NCI-H2171 treated with DMSO at 0.1 percent for 48 hours (cell line): ENCODE measurements around the gene APBA3.
A peak's percentile ranks its signal among the peaks of the same experiment; 100 is the strongest.

ENCODE experiments used
- DNase-seq: peaks from one replicate; lab custom pipeline; 2025; lab: John Stamatoyannopoulos, UW

The APBA3 gene

DNA sequence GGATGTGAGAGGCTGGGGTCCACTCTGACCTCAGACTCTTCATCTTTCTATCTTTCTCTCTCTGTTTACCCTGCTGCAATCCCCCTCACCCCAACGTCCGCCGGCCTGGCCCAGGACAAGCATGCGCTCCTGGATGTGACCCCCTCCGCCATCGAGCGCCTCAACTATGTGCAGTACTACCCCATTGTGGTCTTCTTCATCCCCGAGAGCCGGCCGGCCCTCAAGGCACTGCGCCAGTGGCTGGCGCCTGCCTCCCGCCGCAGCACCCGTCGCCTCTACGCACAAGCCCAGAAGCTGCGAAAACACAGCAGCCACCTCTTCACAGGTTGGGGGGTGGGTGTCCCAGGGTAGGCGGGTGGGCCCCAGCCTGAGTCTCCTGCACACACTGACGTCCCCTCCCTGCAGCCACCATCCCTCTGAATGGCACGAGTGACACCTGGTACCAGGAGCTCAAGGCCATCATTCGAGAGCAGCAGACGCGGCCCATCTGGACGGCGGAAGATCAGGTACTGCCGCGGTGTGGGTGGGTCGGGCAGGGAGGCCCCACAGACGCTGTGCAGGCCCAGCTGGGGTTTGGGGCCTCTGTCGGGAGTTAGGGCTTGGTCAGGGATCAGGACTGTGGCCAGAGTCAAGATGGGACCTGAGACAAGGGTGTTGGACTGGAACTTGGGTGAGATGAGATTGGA, 15.0 kb downstream of the APBA3 start:
- DNase-seq, result no peak

DNA sequence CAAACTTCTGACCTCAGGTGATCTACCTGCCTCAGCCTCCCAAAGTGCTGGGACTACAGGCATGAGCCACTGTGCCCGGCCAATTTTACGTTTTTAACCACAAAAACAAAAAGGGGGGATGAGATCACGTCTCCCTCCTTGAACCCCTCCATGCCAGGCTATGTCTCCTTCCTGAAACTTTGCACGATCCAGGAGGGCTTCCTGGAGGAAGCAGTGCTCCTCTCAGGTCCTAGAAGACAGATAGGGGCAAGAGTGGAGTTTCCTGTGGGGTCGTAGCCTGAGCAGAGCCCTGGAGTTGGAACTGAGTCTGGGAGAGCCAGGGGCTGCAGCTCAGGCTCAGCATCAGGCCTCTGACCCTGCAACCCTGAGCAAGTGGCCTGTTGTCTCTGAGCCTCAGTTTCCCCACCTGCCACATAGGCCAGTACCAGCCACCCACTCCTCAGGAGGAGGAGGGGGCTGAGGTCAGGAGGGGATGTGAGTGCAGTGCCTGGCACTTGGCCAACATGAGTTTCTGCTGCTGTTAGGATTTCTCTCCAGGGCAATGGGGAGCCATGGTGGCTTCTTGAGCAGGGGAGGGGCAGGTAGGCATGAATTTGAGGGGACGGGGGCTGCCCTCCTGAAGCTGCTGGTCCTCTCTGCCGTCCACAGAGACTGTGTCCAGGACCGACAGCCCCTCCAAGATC, 16.0 kb downstream of the APBA3 start:
- DNase-seq, result no peak

DNA sequence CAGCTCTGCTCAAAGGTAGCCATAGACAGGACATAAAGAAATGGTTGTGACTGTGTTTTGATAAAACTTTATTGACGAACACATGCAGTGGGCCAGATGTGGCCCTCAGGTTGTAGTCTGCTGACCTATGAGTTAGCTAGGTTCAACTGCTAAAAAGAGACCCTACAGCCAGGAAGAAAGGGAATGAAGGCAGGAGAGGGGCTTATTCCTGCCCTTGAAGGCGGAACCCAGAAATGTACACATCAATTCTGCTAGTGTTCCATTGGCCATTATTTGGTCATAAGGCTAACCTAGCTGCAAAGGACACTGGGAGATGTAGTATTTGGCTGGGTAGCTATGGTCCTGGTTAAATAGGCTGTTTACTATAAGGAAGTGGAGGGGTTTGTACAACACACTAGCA, 18.0 kb downstream of the APBA3 start:
- no peak for DNase-seq

DNA sequence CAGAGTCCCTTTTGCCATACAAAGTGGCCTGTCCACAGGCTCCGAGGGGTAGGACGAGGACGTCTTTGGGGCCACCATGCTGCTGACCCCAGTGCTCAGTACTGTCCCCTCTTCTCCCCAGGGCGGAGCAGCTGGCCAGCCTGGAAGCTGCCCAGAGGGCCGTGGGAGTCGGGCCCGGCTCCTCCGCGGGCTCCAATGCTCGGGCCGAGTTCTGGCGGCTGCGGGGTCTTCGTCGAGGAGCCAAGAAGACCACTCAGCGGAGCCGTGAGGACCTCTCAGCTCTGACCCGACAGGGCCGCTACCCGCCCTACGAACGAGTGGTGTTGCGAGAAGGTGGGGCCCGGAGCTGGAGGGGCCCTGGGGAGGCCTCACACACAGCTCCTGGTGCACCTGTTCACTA, 21.1 kb downstream of the APBA3 start:
- no peak for DNase-seq

DNA sequence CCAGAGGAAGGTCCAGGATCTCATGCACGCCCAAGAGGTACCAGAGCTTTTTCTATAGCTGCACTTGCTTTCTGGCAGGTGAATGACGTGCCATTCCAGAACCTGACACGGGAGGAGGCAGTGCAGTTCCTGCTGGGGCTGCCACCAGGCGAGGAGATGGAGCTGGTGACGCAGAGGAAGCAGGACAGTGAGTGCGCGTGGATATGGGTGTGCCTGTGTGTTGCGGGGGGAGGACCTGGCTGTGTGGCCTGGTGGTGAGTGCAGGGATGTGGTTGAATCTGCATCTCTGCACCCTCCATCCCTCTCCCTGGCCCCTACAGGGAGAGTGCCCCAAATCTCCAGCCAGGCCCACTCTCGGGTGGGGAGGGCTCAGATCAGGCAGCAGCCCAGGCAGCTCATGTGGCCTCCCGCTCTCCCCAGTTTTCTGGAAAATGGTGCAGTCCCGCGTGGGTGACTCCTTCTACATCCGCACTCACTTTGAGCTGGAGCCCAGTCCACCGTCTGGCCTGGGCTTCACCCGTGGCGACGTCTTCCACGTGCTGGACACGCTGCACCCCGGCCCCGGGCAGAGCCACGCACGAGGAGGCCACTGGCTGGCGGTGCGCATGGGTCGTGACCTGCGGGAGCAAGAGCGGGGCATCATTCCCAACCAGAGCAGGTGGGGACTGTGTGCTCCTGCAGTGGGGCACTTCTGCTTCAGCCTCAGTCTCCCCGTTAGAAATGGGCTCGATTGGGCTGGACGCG, 22.8 kb downstream of the APBA3 start:
- no peak for DNase-seq

DNA sequence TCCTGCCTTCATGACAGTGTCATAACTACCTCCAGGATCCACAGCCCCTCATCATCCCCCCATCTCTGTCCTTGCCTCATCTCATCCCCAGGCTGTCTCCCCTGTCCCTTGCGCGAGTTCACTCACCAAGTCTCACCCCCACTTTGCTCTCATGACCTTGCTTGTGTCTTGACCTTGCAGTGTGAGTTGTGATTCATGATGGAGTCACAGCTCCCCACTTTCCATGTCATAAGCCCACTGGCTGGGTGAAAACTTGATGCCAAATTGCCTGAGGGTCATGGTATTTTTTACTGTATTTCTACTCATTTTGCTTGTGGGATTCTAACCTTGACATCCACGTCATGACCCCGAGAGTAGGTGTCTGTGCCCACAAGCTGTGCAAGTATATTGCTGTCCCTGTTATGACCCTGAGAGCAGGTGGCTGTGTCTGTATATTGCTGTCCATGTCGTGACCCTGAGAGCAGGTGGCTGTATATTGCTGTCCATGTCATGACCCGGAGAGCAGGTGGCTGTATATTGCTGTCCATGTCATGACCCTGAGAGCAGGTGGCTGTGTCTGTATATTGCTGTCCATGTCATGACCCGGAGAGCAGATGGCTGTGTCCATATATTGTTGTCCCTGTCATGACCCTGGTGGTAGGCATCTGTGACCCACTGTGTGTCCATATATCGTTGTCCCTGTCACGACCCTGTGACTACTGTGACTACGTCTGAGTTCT, 23.8 kb downstream of the APBA3 start:
- DNase-seq, result no peak

DNA sequence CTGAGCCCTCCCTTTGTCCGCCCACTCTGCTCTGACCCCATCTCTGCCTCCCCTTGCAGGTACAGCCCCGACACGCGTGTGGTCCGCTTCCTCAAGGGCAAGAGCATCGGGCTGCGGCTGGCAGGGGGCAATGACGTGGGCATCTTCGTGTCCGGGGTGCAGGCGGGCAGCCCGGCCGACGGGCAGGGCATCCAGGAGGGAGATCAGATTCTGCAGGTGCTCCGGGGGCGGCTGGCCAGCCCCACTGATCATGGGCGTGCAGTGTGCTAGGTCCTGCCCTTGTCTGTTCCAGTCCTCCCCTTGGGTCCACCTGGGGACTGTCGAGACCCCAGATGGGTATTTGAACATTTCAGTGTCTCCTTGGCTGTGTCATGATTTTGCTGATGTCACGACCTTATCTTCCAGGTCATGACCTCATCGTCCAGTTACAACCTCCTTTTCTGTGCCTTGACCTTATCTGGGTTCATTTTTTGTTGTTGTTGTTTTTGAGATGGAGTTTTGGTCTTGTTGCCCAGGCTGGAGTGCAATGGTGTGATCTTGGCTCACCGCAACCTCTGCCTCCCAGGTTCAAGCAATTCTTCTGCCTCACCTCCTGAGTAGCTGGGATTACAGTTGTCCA, 25.3 kb downstream of the APBA3 start:
- no peak for DNase-seq

DNA sequence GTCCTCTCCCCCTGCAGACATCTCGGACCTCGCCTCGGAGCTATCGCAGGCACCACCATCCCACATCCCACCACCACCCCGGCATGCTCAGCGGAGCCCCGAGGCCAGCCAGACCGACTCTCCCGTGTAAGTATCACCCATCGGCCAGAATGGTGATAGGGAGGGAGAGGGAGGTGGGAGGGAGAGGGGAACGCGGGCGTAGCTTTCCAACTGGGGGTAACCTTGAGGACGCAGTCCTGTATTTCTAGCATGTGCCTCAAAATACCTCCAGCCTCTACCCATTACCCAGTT, 27.2 kb downstream of the APBA3 start:
- no peak for DNase-seq

DNA sequence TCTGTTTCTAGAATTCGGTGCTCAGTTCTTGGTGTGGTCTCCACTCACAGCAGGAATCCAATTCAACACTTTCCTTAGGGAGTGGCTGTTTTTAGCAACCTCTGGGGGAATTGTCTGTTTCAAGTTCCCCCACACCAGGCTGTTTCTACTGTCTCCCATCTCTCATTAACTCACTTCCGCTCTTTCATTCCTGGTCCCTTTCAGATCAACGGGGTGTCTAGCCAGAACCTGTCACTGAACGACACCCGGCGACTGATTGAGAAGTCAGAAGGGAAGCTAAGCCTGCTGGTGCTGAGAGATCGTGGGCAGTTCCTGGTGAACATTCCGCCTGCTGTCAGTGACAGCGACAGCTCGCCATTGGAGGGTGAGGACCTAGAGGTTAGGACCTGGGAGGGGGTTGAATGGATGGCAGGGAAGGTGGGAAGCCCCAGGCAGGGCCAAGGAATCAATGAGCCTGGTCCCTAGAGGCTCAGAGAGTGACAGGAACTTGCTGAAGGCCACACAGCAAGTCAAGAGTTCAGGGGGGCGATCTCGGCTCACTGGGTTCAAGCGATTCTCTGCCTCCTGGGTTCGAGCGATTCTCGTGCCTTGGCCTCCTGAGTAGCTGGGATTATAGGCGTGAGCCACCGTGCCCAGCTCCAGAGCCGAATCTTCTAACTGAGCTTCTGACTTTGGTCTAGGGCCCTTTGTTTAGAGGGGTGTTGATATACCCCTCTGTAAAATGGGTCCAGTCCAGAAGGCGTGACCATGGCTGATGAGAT, 27.8 kb downstream of the APBA3 start:
- no peak for DNase-seq

DNA sequence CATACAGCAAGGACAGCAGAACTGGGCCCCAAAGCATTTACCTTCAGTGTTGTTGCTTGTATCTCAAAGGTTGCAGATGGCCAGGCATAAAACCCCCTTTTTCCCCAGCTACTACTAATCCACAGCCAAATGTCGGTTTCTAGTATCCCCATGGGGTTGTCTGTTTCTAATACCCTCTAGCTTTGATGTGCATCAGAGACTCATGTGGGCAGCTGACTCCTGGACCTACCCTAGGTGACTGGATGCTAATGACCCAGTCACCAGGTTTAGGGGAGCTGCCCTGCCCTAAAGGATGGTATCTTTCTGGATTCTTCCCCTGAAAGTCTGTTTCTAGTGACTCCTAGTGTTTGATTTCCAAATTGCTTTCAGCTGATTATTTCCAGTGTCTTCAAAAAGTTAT, 29.4 kb downstream of the APBA3 start:
- no peak for DNase-seq

DNA sequence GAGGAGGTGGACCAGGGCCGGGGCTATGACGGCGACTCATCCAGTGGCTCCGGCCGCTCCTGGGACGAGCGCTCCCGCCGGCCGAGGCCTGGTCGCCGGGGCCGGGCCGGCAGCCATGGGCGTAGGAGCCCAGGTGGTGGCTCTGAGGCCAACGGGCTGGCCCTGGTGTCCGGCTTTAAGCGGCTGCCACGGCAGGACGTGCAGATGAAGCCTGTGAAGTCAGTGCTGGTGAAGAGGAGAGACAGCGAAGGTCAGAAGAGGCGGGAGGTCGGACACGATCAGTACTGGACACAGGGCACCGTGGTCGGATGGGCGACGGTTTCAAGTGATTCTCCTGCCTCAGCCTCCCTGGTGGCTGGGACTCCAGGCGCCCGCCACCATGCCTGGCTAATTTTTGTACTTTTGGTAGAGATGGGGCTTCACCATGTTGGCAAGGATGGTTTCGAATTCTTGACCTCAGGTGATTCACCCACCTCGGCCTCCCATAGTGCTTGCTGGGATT, 31.0 kb downstream of the APBA3 start:
- DNase-seq, result no peak

DNA sequence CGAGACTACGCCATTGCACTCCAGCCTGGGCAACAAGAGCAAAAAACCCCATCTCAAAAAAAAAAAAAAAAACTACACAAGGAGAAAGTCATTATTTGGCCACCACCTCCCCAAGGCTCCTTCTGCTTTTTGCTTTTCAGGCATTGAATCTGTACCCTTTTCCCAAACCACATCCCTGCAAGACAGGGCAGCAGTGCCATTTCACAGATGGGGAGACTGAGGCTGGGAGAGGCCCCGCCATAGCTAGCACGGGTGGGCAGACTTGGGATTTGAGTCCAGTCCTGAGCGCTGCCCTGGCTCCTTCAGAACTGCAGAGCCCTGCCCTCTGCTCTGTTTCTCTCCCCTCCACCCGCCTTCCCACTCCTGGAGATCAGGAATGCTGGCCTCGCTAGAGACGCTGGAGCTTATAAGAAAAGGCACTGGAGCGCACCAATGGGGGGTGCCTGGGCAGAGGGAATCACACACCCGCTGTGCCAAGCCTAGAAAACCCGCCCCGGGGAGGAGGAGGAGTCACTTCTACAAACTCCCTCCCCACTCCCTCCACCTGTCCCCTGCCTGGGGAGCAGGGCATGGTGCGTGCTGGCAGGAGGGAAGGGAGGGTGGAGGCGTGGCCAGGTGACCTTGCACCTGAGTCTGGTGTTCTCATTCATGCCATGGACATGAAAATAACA, 35.7 kb downstream of the APBA3 start:
- peak; percentile 97 for DNase-seq

DNA sequence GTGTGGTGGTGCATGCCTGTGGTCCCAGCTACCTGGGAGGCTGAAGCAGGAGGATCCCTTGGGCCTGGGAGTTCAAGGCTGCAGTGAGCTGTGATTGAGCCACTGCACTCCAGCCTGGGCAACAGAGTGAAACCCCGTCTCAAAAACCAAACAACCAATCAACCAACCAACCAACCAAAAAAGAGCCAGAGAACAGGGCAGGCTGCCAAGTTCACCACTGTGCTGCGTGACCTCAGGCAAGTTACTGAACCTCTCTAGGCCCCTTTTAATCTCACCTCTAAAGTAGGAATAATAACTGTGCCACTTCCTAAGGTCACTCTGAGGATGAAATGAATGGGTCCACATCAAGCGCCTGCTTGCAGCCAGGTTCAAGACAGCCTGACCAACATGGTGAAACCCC, 36.4 kb downstream of the APBA3 start:
- peak; percentile 21 for DNase-seq

DNA sequence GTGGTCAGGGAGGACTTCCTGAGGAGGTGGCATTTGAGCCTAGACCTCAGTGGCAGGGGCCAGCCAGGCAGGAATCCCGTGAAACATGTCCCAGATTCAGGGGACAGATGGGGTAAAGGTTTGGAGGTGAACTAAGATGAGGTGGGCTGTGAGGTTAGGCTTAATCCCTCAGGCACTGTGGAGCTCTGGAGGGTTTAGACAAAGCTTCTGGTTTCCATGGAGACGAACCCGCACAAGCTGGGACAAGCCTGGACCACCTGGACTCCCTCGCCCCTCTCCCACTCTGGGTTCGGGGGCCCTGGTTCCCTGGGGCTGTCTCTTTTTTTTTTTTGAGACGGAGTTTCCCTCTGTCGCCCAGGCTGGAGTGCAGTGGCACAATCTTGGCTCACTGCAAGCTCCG, 37.6 kb downstream of the APBA3 start:
- DNase-seq, result peak; percentile 97

DNA sequence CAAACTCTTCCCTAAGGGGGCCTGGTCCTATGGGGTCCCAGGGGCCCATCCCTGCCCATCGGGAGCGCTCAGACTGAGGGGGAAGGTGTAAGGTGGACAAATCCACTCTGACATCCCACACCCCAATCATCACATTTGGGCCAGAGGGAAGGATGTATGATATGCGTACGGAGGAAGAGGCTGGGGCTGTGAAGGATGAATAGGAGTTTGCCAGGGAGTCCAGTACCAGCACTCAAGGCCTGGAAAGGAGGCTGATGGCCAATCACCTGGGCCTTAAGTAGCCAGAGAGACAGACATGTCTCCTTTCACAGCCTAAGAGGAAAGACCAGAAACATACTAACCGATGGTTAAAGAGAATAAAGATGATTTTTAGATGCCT, 38.4 kb downstream of the APBA3 start:
- DNase-seq, result no peak

DNA sequence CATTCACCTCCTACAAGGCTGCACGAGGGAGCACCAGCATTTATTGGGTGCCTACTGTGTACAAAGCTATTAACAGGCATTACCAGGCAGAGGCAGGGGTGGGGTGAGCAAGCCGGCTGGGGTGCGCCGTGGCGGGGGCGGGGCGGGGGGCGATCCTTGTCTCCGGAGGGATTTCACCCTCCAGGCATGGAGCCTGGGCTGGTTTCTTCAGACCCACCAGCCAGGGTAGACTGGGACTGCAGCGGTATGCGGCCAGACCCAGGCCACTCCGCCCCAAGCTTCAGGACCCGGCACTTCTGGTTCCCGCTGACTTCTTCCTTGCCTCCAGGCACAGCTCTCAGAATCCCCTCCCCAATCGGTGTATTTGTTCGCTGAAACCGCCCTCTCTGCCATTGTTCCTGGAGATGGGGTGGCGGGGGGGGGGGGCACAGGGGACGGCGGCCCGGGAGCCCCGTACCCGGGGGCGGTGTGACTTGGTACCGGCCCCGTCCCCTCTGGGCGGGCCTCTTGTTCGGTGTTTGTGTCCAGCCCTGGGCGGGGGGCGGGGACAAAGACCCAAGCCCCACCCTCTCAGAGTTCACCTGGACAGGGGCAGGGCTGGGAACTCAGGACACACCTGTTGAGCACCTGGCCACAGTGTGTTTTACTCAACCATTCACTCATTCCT, 38.9 kb downstream of the APBA3 start:
- DNase-seq, result no peak

DNA sequence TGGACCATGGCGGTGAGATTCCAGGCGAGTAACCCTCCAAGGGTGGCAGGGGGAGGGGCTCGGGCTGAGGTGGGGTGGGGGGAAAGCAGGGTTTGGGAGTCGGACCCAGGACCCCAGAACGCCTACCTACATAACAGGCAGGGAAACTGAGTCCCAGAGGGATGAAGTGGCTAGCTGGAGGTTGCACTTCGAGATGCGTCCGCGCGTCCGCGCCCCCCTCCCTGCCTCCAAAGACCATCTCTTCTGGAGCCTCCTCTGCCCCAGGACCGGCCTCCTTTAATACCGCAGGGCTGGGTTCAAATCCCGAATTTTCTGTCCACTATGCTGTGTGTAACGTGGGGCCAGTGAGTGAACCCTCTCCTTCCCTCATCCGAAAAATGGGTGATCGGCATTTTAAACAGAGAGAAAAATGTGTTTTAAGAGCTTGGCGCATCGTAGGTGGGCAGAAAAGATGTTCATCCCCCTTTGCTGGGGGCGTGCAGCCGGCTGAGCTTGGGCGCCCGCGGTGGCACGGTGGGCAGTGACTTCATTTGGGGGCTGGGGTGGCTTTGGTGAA, 39.5 kb downstream of the APBA3 start:
- no peak for DNase-seq

DNA sequence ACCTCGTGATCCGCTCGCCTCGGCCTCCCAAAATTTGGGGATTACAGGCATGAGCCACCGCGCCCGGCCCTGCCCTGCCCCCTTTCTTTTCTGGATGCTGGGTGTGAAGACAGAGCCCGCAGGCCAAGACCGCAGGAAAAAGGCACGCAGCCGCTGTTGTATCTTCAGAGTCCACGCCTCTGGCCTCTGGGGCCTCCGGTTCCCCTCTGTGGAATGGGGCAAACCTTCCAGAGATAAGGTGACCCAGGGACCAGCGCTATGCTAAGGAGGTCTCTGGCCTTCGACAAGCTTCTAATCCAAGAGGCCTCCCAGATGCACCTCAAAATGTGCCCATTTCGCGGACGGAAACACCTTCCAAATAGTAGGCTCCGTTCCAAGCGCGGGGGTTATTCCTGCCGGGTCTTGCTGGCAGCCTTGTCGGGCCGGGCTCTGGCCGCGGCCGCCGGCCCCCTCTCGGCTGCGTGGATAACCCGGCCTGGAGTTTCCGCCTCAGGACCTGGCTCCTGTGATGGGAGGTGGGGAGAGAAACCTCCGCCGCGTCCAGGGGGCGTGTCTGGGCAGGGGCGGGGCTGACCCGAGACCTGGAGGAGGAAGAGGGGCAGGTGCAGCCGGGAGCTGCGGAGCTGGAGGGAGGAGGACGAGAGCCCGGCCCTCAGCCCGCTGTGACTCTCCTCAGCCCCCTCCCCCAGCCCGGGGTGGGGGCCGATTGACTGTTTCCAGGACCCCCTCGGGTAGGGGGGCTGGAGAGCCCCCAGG, 40.2 kb downstream of the APBA3 start:
- DNase-seq, result peak; percentile 93

DNA sequence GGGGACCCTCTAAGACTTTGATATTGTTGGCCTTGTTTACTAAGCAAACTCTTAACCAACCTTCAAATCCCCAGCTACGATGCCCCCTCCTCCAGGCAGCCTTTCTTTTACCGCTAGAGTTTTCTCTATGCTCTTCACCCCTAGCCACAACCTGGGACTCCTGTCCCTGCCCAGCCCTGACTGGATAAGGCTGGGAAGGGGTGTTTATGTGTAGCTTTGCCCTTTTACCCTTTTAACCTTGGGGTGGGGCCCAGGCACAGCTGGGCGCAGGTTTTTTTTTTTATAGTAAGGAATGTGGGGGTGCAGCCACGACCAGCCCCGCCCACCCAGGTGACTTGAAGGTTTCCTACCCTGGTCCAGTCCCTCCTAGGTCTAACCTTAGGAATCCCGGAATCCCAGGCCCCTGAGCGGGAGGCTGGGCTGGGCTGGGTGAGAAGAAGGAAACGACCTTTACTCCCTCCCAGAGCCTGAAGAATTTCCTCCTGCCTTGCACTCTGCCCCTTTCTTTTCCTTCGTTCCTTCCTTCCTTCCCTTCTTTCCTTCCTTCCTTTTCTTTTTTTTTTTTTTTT, 41.1 kb downstream of the APBA3 start:
- no peak for DNase-seq
